ENCODE data around the gene HTR1E. TPM values are rescaled to one million over a fixed set of nuclear protein-coding genes. Genes with fewer than 3 reads are reported as not detected.

Gene HTR1E, protein sequence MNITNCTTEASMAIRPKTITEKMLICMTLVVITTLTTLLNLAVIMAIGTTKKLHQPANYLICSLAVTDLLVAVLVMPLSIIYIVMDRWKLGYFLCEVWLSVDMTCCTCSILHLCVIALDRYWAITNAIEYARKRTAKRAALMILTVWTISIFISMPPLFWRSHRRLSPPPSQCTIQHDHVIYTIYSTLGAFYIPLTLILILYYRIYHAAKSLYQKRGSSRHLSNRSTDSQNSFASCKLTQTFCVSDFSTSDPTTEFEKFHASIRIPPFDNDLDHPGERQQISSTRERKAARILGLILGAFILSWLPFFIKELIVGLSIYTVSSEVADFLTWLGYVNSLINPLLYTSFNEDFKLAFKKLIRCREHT
- total RNA-seq (2011; cell fraction: chromatin; rRNA removed; ENCODE audit: low replicate concordance), result not detected in 2 replicates
- total RNA-seq (2011; cell fraction: nucleolus; rRNA removed), result not detected in 2 replicates
- total RNA-seq (2011; cell fraction: nucleoplasm; rRNA removed), result not detected in 2 replicates
- not detected in 2 replicates for total RNA-seq (2014; rRNA removed)
- total RNA-seq (2014; rRNA removed; fragmentation: Illumina TruSeq; extraction: Trizol), result not detected in 2 replicates
- not detected in 2 replicates for total RNA-seq (2015; rRNA removed; fragmentation: Illumina TruSeq; extraction: Trizol)
- total RNA-seq (2021), result not detected in 2 replicates
- polyA plus RNA-seq (2011; rRNA removed), result not detected in 2 replicates
- polyA plus RNA-seq (2011; cell fraction: cytosol; rRNA removed), result not detected in 2 replicates
- polyA plus RNA-seq (2011; cell fraction: nucleus; rRNA removed), result not detected in 2 replicates
- polyA plus RNA-seq (2012), result not detected in 2 replicates
- not detected in 2 replicates for polyA plus RNA-seq (2014; fragmentation: Illumina TruSeq; extraction: Trizol)
- not detected for polyA plus RNA-seq (2014; fragmentation: Nextera tagmentation; extraction: Ambion mirVana)
- not detected in 2 replicates for polyA plus RNA-seq (2014; rRNA removed)
- polyA minus RNA-seq (2011; rRNA and poly(A)+ RNA removed), result not detected in 2 replicates
- not detected in 2 replicates for polyA minus RNA-seq (2011; cell fraction: cytosol; rRNA and poly(A)+ RNA removed)
- polyA minus RNA-seq (2011; cell fraction: nucleus; rRNA and poly(A)+ RNA removed), result not detected in 2 replicates
- Bru-seq, nascent RNA, result not detected
- not detected for BruChase-seq, experiment 1, labeled RNA remaining after a 2-hour chase
- not detected for BruChase-seq, experiment 2, labeled RNA remaining after a 6-hour chase
- long read RNA-seq, experiment 1, result 0 reads
- long read RNA-seq, experiment 2, result 0 reads
- long read RNA-seq, experiment 3, result 0 reads

DNA sequence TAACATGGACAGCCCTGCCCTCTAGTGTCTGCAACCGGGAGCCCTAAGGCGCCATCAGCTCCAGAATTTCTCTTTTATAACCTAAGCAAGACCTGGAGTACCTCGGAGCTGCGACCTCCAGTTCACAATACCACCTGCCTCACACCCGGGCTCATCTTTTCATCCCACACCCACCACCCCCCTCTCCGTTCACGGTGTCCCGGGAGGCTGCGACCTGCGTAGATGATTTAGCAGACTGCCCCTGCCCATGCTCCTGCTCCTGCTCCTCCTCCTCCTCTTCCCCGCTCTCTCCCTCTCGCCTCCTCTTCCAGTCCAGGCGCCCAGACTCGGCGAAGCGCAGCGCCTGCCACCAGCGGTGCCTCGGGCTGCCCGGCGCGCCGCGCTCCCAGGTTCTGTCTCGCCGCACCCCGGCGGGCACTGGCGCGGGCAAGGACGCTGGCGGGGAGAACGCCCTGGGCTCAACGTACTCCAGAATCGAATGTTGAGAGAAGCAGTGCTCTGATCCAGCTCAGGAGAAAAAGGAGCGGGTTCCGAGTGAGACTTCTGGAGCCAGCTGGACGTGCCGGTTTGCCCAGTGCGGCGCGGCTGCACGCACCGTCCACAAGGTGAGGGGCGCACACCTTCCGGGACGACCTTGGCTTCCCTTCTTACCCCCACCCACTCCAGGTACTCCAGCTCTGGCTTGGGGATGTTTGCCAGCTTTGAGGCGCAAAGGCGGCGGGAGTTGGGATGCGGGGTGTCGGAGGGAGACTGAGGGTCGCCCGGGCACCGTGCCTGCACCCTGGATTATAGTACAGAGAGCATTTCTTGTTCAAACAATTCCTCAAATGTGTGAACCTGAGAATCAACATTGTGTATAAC lies at the start of gene HTR1E:
HTR1E (plus strand) TSS at position 310 of the 861 bp plus-strand sequence. CDS start 77,807 bp downstream, outside the sequence.
- 28% methylated on average over 35 of the region's 55 CpGs for WGBS (ENCODE audit: insufficient coverage, low coverage, missing lambda C conversion rate)
- H3K9me3 ChIP-seq (replicated peaks; ENCODE audit: control insufficient read depth, insufficient read depth, low read depth, low read length), result no peaks in the 10 kb centered on the region
- H3K27me3 ChIP-seq (ENCODE audit: control insufficient read depth in 2 of 2, insufficient read depth in 2 of 2, low read length in 2 of 2), result no peaks in the 10 kb centered on the region; a peak in 1 of 5 replicates
- H3K4me3 ChIP-seq, result no peak within 1 kb of the TSS
- peak; percentile 51 to 70 (median 56) for DNase-seq (ENCODE audit: extremely low read depth in 1 of 4, low spot score in 3 of 4)
- intact Hi-C loops (cut with micrococcal nuclease) (loop anchor here (1.0 to 2.0 kb wide), 3 partner anchors 1014 to 1583 kb away; no protein-coding TSS in a partner anchor), in situ Hi-C loops (cut with MboI) (loop anchor here (10.0 kb wide), 1 partner anchor 393 kb away; no protein-coding TSS in a partner anchor)
- peak within 1 kb of the TSS; percentile 29; the same call in 1 of the 2 replicates for H3K4me2 ChIP-seq (ENCODE audit: insufficient read depth, low read length)
- ChIA-PET CTCF (ENCODE audit: low intra/inter-chr PET ratio) (interaction anchor here (0.6 to 0.7 kb wide), 3 partner anchors 111 to 1181 kb away, joined by 3 read pairs; no protein-coding TSS in a partner anchor), POLR2A (no interaction called here)
- no peak within 1 kb of the TSS for H3K27ac ChIP-seq (ENCODE audit: extremely low read depth, low read depth, low read length)
- H3K4me1 ChIP-seq (replicated peaks in 1 of 2; ENCODE audit: control insufficient read depth in 2 of 2, insufficient read depth in 2 of 2, low read length in 2 of 2), result peaks cover 0 to 7% of the 10 kb centered on the region in 2 experiments; a peak in 1 of 5 replicates
- H3K9ac ChIP-seq (ENCODE audit: insufficient read depth in 1 of 2, low read depth in 2 of 2, low read length in 2 of 2), result no peak within 1 kb of the TSS
- TF ChIP-seq SMC3 (conservative IDR thresholded peaks at IDR 0.05; ENCODE audit: insufficient read depth, low read depth, low read length), result peak; percentile 80
- TF ChIP-seq ARID2 (IDR thresholded peaks at IDR 0.05), result 0 out of 2 replicates have a peak, but pooled peaks have one; percentile 11
- peak in 1 of 3 experiments; percentile 47 for TF ChIP-seq YY1 (IDR thresholded peaks at IDR 0.05; ENCODE audit: borderline replicate concordance in 1 of 3, control insufficient read depth in 1 of 3, extremely low read depth in 1 of 3, insufficient read depth in 3 of 3, insufficient read length in 1 of 3, insufficient replicate concordance in 2 of 3, low read depth in 1 of 3, low read length in 2 of 3)
- TF ChIP-seq RAD21 (CRISPR knock-in tag; conservative IDR thresholded peaks at IDR 0.05 in 1 of 2, IDR thresholded peaks at IDR 0.05 in 1 of 2), result peak in 1 of 2 experiments; percentile 79; a peak in 3 of 4 replicates
- no peak for TF ChIP-seq XRCC3 (IDR thresholded peaks at IDR 0.05)
- TF ChIP-seq, protein P1, sequence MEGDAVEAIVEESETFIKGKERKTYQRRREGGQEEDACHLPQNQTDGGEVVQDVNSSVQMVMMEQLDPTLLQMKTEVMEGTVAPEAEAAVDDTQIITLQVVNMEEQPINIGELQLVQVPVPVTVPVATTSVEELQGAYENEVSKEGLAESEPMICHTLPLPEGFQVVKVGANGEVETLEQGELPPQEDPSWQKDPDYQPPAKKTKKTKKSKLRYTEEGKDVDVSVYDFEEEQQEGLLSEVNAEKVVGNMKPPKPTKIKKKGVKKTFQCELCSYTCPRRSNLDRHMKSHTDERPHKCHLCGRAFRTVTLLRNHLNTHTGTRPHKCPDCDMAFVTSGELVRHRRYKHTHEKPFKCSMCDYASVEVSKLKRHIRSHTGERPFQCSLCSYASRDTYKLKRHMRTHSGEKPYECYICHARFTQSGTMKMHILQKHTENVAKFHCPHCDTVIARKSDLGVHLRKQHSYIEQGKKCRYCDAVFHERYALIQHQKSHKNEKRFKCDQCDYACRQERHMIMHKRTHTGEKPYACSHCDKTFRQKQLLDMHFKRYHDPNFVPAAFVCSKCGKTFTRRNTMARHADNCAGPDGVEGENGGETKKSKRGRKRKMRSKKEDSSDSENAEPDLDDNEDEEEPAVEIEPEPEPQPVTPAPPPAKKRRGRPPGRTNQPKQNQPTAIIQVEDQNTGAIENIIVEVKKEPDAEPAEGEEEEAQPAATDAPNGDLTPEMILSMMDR (IDR thresholded peaks at IDR 0.05 in 2 of 3, conservative IDR thresholded peaks at IDR 0.05 in 1 of 3; ENCODE audit: insufficient read depth in 2 of 3, low read depth in 1 of 3, low read length in 3 of 3), result peak; percentile 69 to 81 (median 69)
- TF ChIP-seq KLF10 (CRISPR knock-in tag; IDR thresholded peaks at IDR 0.05), result no peak
- no peaks in the 10 kb centered on the region for H4K20me1 ChIP-seq (replicated peaks; ENCODE audit: control insufficient read depth, insufficient read depth, low read length)
- BruUV-seq (replicated peaks), result no TSS peak
- ATAC-seq, result peak; percentile 99
- no peaks in the 10 kb centered on the region for H3K36me3 ChIP-seq (ENCODE audit: control insufficient read depth, insufficient read depth, low read length)
- H3K9me1 ChIP-seq (ENCODE audit: control insufficient read depth, insufficient read depth, low read length), result no peaks in the 10 kb centered on the region
- H3K79me2 ChIP-seq (ENCODE audit: control insufficient read depth, insufficient read depth, low read length), result no peaks in the 10 kb centered on the region
- H2AFZ ChIP-seq (ENCODE audit: low read depth, low read length), result 0 out of 2 replicates have a peak within 1 kb of the TSS, but pooled peaks have one; percentile 26
- FAIRE-seq, result peak; percentile 84
